SK-N-SH treated with all-trans-retinoic acid at 6 μM for 48 hours (cell line): Measurements from ENCODE around the gene CDC42BPG.

ENCODE experiments used
- ATAC-seq: fragments of 200-7000 bp; cut with Tn5 transposase; 3 replicates; pipeline ENCODE4 v1.9.1; 2020; ENCODE audit warnings: mild to moderate bottlenecking, moderate library complexity
- ARNTL ChIP-seq: fragments of 450-650 bp; formaldehyde crosslinking; IDR thresholded peaks from 2 replicates; pipeline ENCODE4 v1.5.0; 2020; ENCODE audit warnings: low read depth, mild to moderate bottlenecking, moderate library complexity, borderline replicate concordance
- BACH2 ChIP-seq: fragments of 250-450 bp; sonication (Bioruptor Pico); IDR thresholded peaks from 2 replicates; pipeline ENCODE4 v1.9.0; 2021; ENCODE audit warnings: mild to moderate bottlenecking, borderline replicate concordance
- CREB5 ChIP-seq: fragments of 250-450 bp; sonication (Bioruptor Pico); IDR thresholded peaks from 2 replicates; pipeline ENCODE4 v1.5.1; 2020; ENCODE audit warnings: low read depth, mild to moderate bottlenecking, moderate library complexity
- CSDC2 ChIP-seq: fragments of 250-450 bp; sonication (Bioruptor Pico); IDR thresholded peaks from 2 replicates; pipeline ENCODE4 v1.5.0; 2020; ENCODE audit warnings: mild to moderate bottlenecking, moderate library complexity
- CSRNP3 ChIP-seq: fragments of 250-450 bp; sonication (Bioruptor Pico); IDR thresholded peaks from 2 replicates; pipeline ENCODE4 v1.5.1; 2021; ENCODE audit warnings: mild to moderate bottlenecking, moderate library complexity
- ESRRG ChIP-seq: fragments of 250-450 bp; sonication (Bioruptor Pico); IDR thresholded peaks from 2 replicates; pipeline ENCODE4 v1.6.1; 2021; ENCODE audit warnings: mild to moderate bottlenecking
- GLIS3 ChIP-seq: fragments of 250-450 bp; sonication (Bioruptor Pico); IDR thresholded peaks from 2 replicates; pipeline ENCODE4 v1.5.0; 2020; ENCODE audit warnings: mild to moderate bottlenecking, moderate library complexity
- ISL1 ChIP-seq: fragments of 250-450 bp; sonication (Bioruptor Pico); IDR thresholded peaks from 2 replicates; pipeline ENCODE4 v2.1.2; 2022; ENCODE audit warnings: mild to moderate bottlenecking, moderate library complexity
- OSR1 ChIP-seq: fragments of 250-450 bp; sonication (Bioruptor Pico); IDR thresholded peaks from 2 replicates; pipeline ENCODE4 v1.8.0; 2022; ENCODE audit warnings: moderate library complexity, mild to moderate bottlenecking, inconsistent platforms
- PATZ1 ChIP-seq: fragments of 250-450 bp; sonication (Bioruptor Pico); IDR thresholded peaks from 2 replicates; pipeline ENCODE4 v1.8.0; 2020; ENCODE audit warnings: mild to moderate bottlenecking, moderate library complexity, borderline replicate concordance
- POU6F1 ChIP-seq: fragments of 250-450 bp; sonication (Bioruptor Pico); IDR thresholded peaks from 2 replicates; pipeline ENCODE4 v1.8.0; 2021; ENCODE audit warnings: low read depth, mild to moderate bottlenecking, moderate library complexity, borderline replicate concordance
- RARB ChIP-seq: fragments of 250-450 bp; sonication (Bioruptor Pico); IDR thresholded peaks from 2 replicates; pipeline ENCODE4 v1.8.0; 2021; ENCODE audit warnings: mild to moderate bottlenecking, moderate library complexity
- SNAI2 ChIP-seq: fragments of 250-450 bp; sonication (Bioruptor Pico); IDR thresholded peaks from 2 replicates; pipeline ENCODE4 v1.5.0; 2020; ENCODE audit warnings: mild to moderate bottlenecking, moderate library complexity
- TCF4 ChIP-seq: fragments of 250-450 bp; sonication (Bioruptor Pico); IDR thresholded peaks from 2 replicates; pipeline ENCODE4 v1.8.0; 2021; ENCODE audit warnings: mild to moderate bottlenecking, moderate library complexity, borderline replicate concordance
- TSHZ2 ChIP-seq: fragments of 250-450 bp; sonication (Bioruptor Pico); IDR thresholded peaks from 2 replicates; pipeline ENCODE4 v1.5.0; 2020; ENCODE audit warnings: mild to moderate bottlenecking, moderate library complexity
- ZC3H10 ChIP-seq: fragments of 250-450 bp; sonication (Bioruptor Pico); IDR thresholded peaks from 2 replicates; pipeline ENCODE4 v1.5.1; 2021; ENCODE audit warnings: mild to moderate bottlenecking, moderate library complexity
- ZFP3 ChIP-seq: fragments of 250-450 bp; sonication (Bioruptor Pico); IDR thresholded peaks from 2 replicates; pipeline ENCODE4 v1.5.0; 2020; ENCODE audit warnings: mild to moderate bottlenecking, moderate library complexity
- ZFP30 ChIP-seq: fragments of 450-650 bp; formaldehyde crosslinking; IDR thresholded peaks from 2 replicates; pipeline ENCODE4 v1.5.0; 2022; ENCODE audit warnings: mild to moderate bottlenecking, moderate library complexity
- ZNF565 ChIP-seq: fragments of 450-650 bp; formaldehyde crosslinking; conservative IDR thresholded peaks from 2 replicates; pipeline ENCODE4 v1.5.0; 2020; ENCODE audit warnings: low read depth, mild to moderate bottlenecking, moderate library complexity
- ZNF70 ChIP-seq: fragments of 450-650 bp; formaldehyde crosslinking; IDR thresholded peaks from 2 replicates; pipeline ENCODE4 v1.5.0; 2020; ENCODE audit warnings: mild to moderate bottlenecking, moderate library complexity
- ZNF8 ChIP-seq: fragments of 450-650 bp; formaldehyde crosslinking; IDR thresholded peaks from 2 replicates; pipeline ENCODE4 v1.5.0; 2020; ENCODE audit warnings: mild to moderate bottlenecking, moderate library complexity

Gene CDC42BPG

GRCh38 chr11:64839887-64840782, 4.3 kb downstream of the CDC42BPG start:
- ATAC-seq, result no peak
- TF ChIP-seq ZNF8 (CRISPR knock-in tag), result no peak
- no peak for TF ChIP-seq ZNF70 (CRISPR knock-in tag)
- TF ChIP-seq ZNF565 (CRISPR knock-in tag), result no peak

- no peak for ATAC-seq
- no peak for TF ChIP-seq ZNF8 (CRISPR knock-in tag)
- no peak for TF ChIP-seq OSR1 (CRISPR knock-in tag)
- no peak for TF ChIP-seq ZNF70 (CRISPR knock-in tag)
- TF ChIP-seq ZFP30 (CRISPR knock-in tag), result no peak
- no peak for TF ChIP-seq CREB5 (CRISPR knock-in tag)
- TF ChIP-seq TCF4 (CRISPR knock-in tag), result no peak
- TF ChIP-seq ZNF565 (CRISPR knock-in tag), result no peak
- no peak for TF ChIP-seq ISL1 (CRISPR knock-in tag)
- TF ChIP-seq ZFP3 (CRISPR knock-in tag), result no peak
- TF ChIP-seq CSDC2 (CRISPR knock-in tag), result no peak
- no peak for TF ChIP-seq POU6F1 (CRISPR knock-in tag)
- TF ChIP-seq TSHZ2 (CRISPR knock-in tag), result no peak
- TF ChIP-seq SNAI2 (CRISPR knock-in tag), result no peak
- TF ChIP-seq PATZ1, result no peak
- no peak for TF ChIP-seq RARB (CRISPR knock-in tag)
- no peak for TF ChIP-seq ZC3H10 (CRISPR knock-in tag)
- TF ChIP-seq ARNTL (CRISPR knock-in tag), result no peak
- no peak for TF ChIP-seq GLIS3 (CRISPR knock-in tag)
Measured at GRCh38 chr11:64839335-64839734, 5.1 kb downstream of the CDC42BPG start.

GRCh38 chr11:64838600-64839334, 5.7 kb downstream of the CDC42BPG start:
- no peak for ATAC-seq
- TF ChIP-seq ARNTL (CRISPR knock-in tag) (no peak), TCF4 (CRISPR knock-in tag) (no peak), POU6F1 (CRISPR knock-in tag) (no peak), CSDC2 (CRISPR knock-in tag) (no peak), ESRRG (CRISPR knock-in tag) (no peak), BACH2 (no peak), SNAI2 (CRISPR knock-in tag) (no peak), RARB (CRISPR knock-in tag) (no peak), ZFP30 (CRISPR knock-in tag) (no peak), CSRNP3 (CRISPR knock-in tag) (no peak), ZNF565 (CRISPR knock-in tag) (no peak), PATZ1 (no peak), ZFP3 (CRISPR knock-in tag) (no peak), ISL1 (CRISPR knock-in tag) (no peak), ZC3H10 (CRISPR knock-in tag) (no peak)
